Activated naive CD4-positive, alpha-beta T cell treated with anti-CD3 and anti-CD28 coated beads for 36 hours (primary cell): ENCODE data around the gene OPRM1. TPM values are rescaled to one million over a fixed set of nuclear protein-coding genes. Genes with fewer than 3 reads are reported as not detected.

Experiments
- CTCF ChIA-PET: fragments of 350-600 bp; sonication (Branson Sonifier 250); formaldehyde crosslinking; loops from one replicate; lab custom pipeline; 2021; ENCODE audit warnings: antibody characterized with exemption; lab: Charles Lee
- DNase-seq: peaks from one replicate; pipeline ENCODE4 v3.0.0-alpha.2; 2020
- H3K27ac Mint-ChIP-seq: one replicate; pipeline ENCODE4 v1.8.0; 2021; ENCODE audit warnings: mild to moderate bottlenecking, mixed read lengths
- H3K27me3 Mint-ChIP-seq: one replicate; pipeline ENCODE4 v1.8.0; 2021; ENCODE audit warnings: low read depth, mixed read lengths
- H3K36me3 Mint-ChIP-seq: one replicate; pipeline ENCODE4 v1.8.0; 2021; ENCODE audit warnings: low read depth, mixed read lengths
- H3K4me1 Mint-ChIP-seq: one replicate; pipeline ENCODE4 v1.8.0; 2021; ENCODE audit warnings: low read depth, mixed read lengths
- H3K4me3 Mint-ChIP-seq: one replicate; pipeline ENCODE4 v1.8.0; 2021; ENCODE audit warnings: mild to moderate bottlenecking, moderate library complexity, mixed read lengths
- H3K9me3 Mint-ChIP-seq: one replicate; pipeline ENCODE4 v1.8.0; 2021; ENCODE audit warnings: mixed read lengths
- intact Hi-C: fragments of 100-400 bp; cut with micrococcal nuclease; formaldehyde crosslinking; loops from one replicate; pipeline ENCODE4 v1.15.1; 2023
- total RNA-seq, 2 experiments: library from RNA; stranded (reverse); gene quantifications; one replicate each; pipeline ENCODE4 v1.2.3, GENCODE V29; 2021

Gene OPRM1
- total RNA-seq, 2 experiments from 2014 or later: not detected

GRCh38 chr6:154093231-154094044, 54.4 kb downstream of the OPRM1 start:
- Mint-ChIP-seq H3K27me3 (peaks cover 3% of the 10 kb centered on the region), H3K36me3 (no peaks in the 10 kb centered on the region), H3K4me1 (no peaks in the 10 kb centered on the region), H3K4me3 (no peak overlapping the region), H3K27ac (no peak overlapping the region), H3K9me3 (no peaks in the 10 kb centered on the region)
- intact Hi-C loops: no loop called here
- CTCF ChIA-PET: no interaction called here
- DNase-seq: no peak

GRCh38 chr6:154095571-154095970, 56.5 kb downstream of the OPRM1 start:
- Mint-ChIP-seq H3K27me3 (peaks cover 3% of the 10 kb centered on the region), H3K27ac (no peak overlapping the region), H3K36me3 (no peaks in the 10 kb centered on the region), H3K4me1 (no peaks in the 10 kb centered on the region), H3K9me3 (no peaks in the 10 kb centered on the region), H3K4me3 (no peak overlapping the region)
- CTCF ChIA-PET: no interaction called here
- intact Hi-C loops: no loop called here
- no peak for DNase-seq

- CTCF ChIA-PET: no interaction called here
- Mint-ChIP-seq H3K4me3 (no peak overlapping the region), H3K9me3 (no peaks in the 10 kb centered on the region), H3K36me3 (no peaks in the 10 kb centered on the region), H3K27ac (no peak overlapping the region), H3K27me3 (peaks cover 5% of the 10 kb centered on the region), H3K4me1 (no peaks in the 10 kb centered on the region)
- intact Hi-C loops: no loop called here
- no peak for DNase-seq
Observed at GRCh38 chr6:154096316-154096715, 57.3 kb downstream of the OPRM1 start.

- Mint-ChIP-seq H3K9me3 (no peaks in the 10 kb centered on the region), H3K4me3 (no peak overlapping the region), H3K36me3 (no peaks in the 10 kb centered on the region), H3K4me1 (no peaks in the 10 kb centered on the region), H3K27ac (no peak overlapping the region), H3K27me3 (peaks cover 7% of the 10 kb centered on the region)
- DNase-seq: no peak
- CTCF ChIA-PET: interaction anchor here (0.8 kb wide), 1 partner anchor 334 kb away, joined by 5 read pairs; no protein-coding TSS in a partner anchor
- intact Hi-C loops: no loop called here
Observed at GRCh38 chr6:154096834-154097233, 57.8 kb downstream of the OPRM1 start.

- H3K4me1 Mint-ChIP-seq: no peaks in the 10 kb centered on the region
Observed at GRCh38 chr6:154099211-154099610, 60.2 kb downstream of the OPRM1 start.

GRCh38 chr6:154106251-154106650, 67.2 kb downstream of the OPRM1 start:
- intact Hi-C loops: no loop called here
- Mint-ChIP-seq H3K27me3 (peaks cover 5% of the 10 kb centered on the region), H3K36me3 (no peaks in the 10 kb centered on the region), H3K4me1 (no peaks in the 10 kb centered on the region), H3K4me3 (no peak overlapping the region), H3K9me3 (no peaks in the 10 kb centered on the region), H3K27ac (no peak overlapping the region)
- no peak for DNase-seq
- CTCF ChIA-PET: no interaction called here

More at GRCh38 chr6:154099211-154099610, 60.2 kb downstream of the OPRM1 start:
- no peaks in the 10 kb centered on the region for H3K9me3 Mint-ChIP-seq
- CTCF ChIA-PET: no interaction called here
- no peak overlapping the region for H3K4me3 Mint-ChIP-seq
- no peaks in the 10 kb centered on the region for H3K36me3 Mint-ChIP-seq
- peaks cover 10% of the 10 kb centered on the region for H3K27me3 Mint-ChIP-seq
- H3K27ac Mint-ChIP-seq: no peak overlapping the region
- DNase-seq: no peak
- intact Hi-C loops: no loop called here

- DNase-seq: no peak
- Mint-ChIP-seq H3K27ac (no peak overlapping the region), H3K36me3 (no peaks in the 10 kb centered on the region), H3K4me3 (no peak overlapping the region), H3K9me3 (no peaks in the 10 kb centered on the region), H3K27me3 (no peaks in the 10 kb centered on the region), H3K4me1 (no peaks in the 10 kb centered on the region)
- intact Hi-C loops: no loop called here
- CTCF ChIA-PET: no interaction called here
Observed at GRCh38 chr6:154111025-154111424, 72.0 kb downstream of the OPRM1 start.

GRCh38 chr6:154112181-154112809, 73.3 kb downstream of the OPRM1 start:
- intact Hi-C loops: no loop called here
- Mint-ChIP-seq H3K9me3 (no peaks in the 10 kb centered on the region), H3K4me3 (no peak overlapping the region), H3K36me3 (no peaks in the 10 kb centered on the region), H3K4me1 (no peaks in the 10 kb centered on the region), H3K27ac (no peak overlapping the region), H3K27me3 (no peaks in the 10 kb centered on the region)
- DNase-seq: no peak
- CTCF ChIA-PET: no interaction called here

- Mint-ChIP-seq H3K27ac (no peak overlapping the region), H3K36me3 (no peaks in the 10 kb centered on the region), H3K9me3 (no peaks in the 10 kb centered on the region), H3K27me3 (no peaks in the 10 kb centered on the region), H3K4me3 (no peak overlapping the region), H3K4me1 (no peaks in the 10 kb centered on the region)
- DNase-seq: no peak
- intact Hi-C loops: no loop called here
- CTCF ChIA-PET: no interaction called here
Observed at GRCh38 chr6:154113392-154113791, 74.4 kb downstream of the OPRM1 start.

GRCh38 chr6:154117485-154117884, 78.4 kb downstream of the OPRM1 start:
- H3K27ac Mint-ChIP-seq: no peak overlapping the region
- H3K36me3 Mint-ChIP-seq: no peaks in the 10 kb centered on the region
- no peak overlapping the region for H3K4me3 Mint-ChIP-seq
- intact Hi-C loops: no loop called here
- no peaks in the 10 kb centered on the region for H3K4me1 Mint-ChIP-seq
- peaks cover under 1% of the 10 kb centered on the region for H3K9me3 Mint-ChIP-seq
- DNase-seq: no peak
- CTCF ChIA-PET: no interaction called here
- no peaks in the 10 kb centered on the region for H3K27me3 Mint-ChIP-seq

GRCh38 chr6:154122195-154122925, 83.3 kb downstream of the OPRM1 start:
- H3K27me3 Mint-ChIP-seq: no peaks in the 10 kb centered on the region
- intact Hi-C loops: no loop called here
- H3K4me1 Mint-ChIP-seq: peaks cover 3% of the 10 kb centered on the region

GRCh38 chr6:154123155-154123956, 84.3 kb downstream of the OPRM1 start:
- Mint-ChIP-seq H3K27me3 (no peaks in the 10 kb centered on the region), H3K4me3 (no peak overlapping the region), H3K9me3 (peaks cover 4% of the 10 kb centered on the region), H3K27ac (no peak overlapping the region), H3K36me3 (no peaks in the 10 kb centered on the region), H3K4me1 (peaks cover 3% of the 10 kb centered on the region)
- DNase-seq: no peak
- intact Hi-C loops: no loop called here
- CTCF ChIA-PET: interaction anchor here (0.5 to 1.5 kb wide), 2 partner anchors 125 to 153 kb away, joined by 3 to 4 read pairs; no protein-coding TSS in a partner anchor

More at GRCh38 chr6:154122195-154122925, 83.3 kb downstream of the OPRM1 start:
- CTCF ChIA-PET: no interaction called here
- Mint-ChIP-seq H3K27ac (no peak overlapping the region), H3K36me3 (no peaks in the 10 kb centered on the region), H3K4me3 (no peak overlapping the region), H3K9me3 (peaks cover 4% of the 10 kb centered on the region)
- DNase-seq: no peak
